H1 (cell line): ENCODE measurements around the gene KMT2E. TPM values are rescaled to one million over a fixed set of nuclear protein-coding genes. Genes with fewer than 3 reads are reported as not detected.

ENCODE experiments used
- CTCF ChIA-PET: fragments of 300-600 bp; sonication (Branson Sonifier 250); formaldehyde crosslinking; loops from one replicate; lab custom pipeline; 2021; ENCODE audit not compliant: partially characterized antibody; lab: Charles Lee
- POLR2A ChIA-PET: fragments of 300-600 bp; sonication (Branson Sonifier 250); formaldehyde crosslinking; loops from one replicate; lab custom pipeline; 2021; ENCODE audit warnings: inconsistent platforms; ENCODE audit not compliant: partially characterized antibody; lab: Charles Lee
- DNase-seq, 2 experiments: peaks; one replicate each; pipeline versions ENCODE4 v3.0.0 to v3.0.0-alpha.2; 2010 to 2022; ENCODE audit warnings: low spot score in 2 of 2, low read depth in 1 of 2, mixed read lengths in 1 of 2
- FAIRE-seq: peaks from 2 replicates; lab custom pipeline; 2011; peaks lifted over from hg19 to GRCh38; lab: Jason Lieb, UNC
- H2AFZ ChIP-seq: 2 replicates; pipeline ENCODE4 v1.8.1; 2012; ENCODE audit warnings: low read length, inconsistent platforms
- H2AK5ac ChIP-seq: 2 replicates; pipeline ENCODE4 v1.6.1; 2013; ENCODE audit warnings: low read depth, low read length
- H2BK120ac ChIP-seq: replicated peaks from 2 replicates; pipeline ENCODE3; 2013; ENCODE audit warnings: low read depth, low read length, inconsistent platforms
- H2BK12ac ChIP-seq: 2 replicates; pipeline ENCODE4 v1.6.1; 2013; ENCODE audit warnings: low read depth, low read length
- H2BK15ac ChIP-seq: 2 replicates; pipeline ENCODE4 v1.6.1; 2013; ENCODE audit warnings: low read length
- H2BK20ac ChIP-seq: 2 replicates; pipeline ENCODE4 v1.6.1; 2013; ENCODE audit warnings: low read length
- H2BK5ac ChIP-seq: 2 replicates; pipeline ENCODE4 v1.6.1; 2013; ENCODE audit warnings: low read depth, low read length
- H3K14ac ChIP-seq: 2 replicates; pipeline ENCODE4 v1.6.1; 2013; ENCODE audit warnings: inconsistent platforms; ENCODE audit not compliant: insufficient read length
- H3K18ac ChIP-seq: 2 replicates; pipeline ENCODE4 v1.6.1; 2013; ENCODE audit warnings: low read length; ENCODE audit errors: extremely low read depth
- H3K23ac ChIP-seq: 2 replicates; pipeline ENCODE4 v1.6.1; 2013; ENCODE audit warnings: inconsistent platforms; ENCODE audit not compliant: insufficient read length
- H3K23me2 ChIP-seq: 2 replicates; pipeline ENCODE4 v1.6.1; 2013; ENCODE audit warnings: low read depth, low read length
- H3K27ac ChIP-seq: 2 replicates; pipeline ENCODE4 v1.6.1; 2011; ENCODE audit warnings: low read depth, low read length, inconsistent platforms
- H3K27me3 ChIP-seq, 4 experiments: replicated peaks in 1 of 4; 1 replicate in 1 of 4; 2 replicates in 3 of 4; pipeline versions ENCODE4 v1.6.1 to v1.8.1; 2011 to 2013; ENCODE audit warnings: low read length in 3 of 4, mild to moderate bottlenecking in 3 of 4, inconsistent platforms in 2 of 4, mixed read lengths in 2 of 4, moderate library complexity in 1 of 4; ENCODE audit not compliant: control insufficient read depth in 3 of 4, insufficient read depth in 3 of 4; ENCODE audit errors: extremely low read depth in 1 of 4
- H3K36me3 ChIP-seq, 4 experiments: 2 replicates each; pipeline versions ENCODE4 v1.6.1 to v1.8.1; 2011 to 2013; ENCODE audit warnings: mild to moderate bottlenecking in 4 of 4, low read length in 3 of 4, moderate library complexity in 2 of 4, control low read depth in 1 of 4, inconsistent platforms in 1 of 4; ENCODE audit not compliant: insufficient read depth in 4 of 4, control insufficient read depth in 2 of 4
- H3K4ac ChIP-seq: replicated peaks from 2 replicates; pipeline ENCODE3; 2013; ENCODE audit warnings: low read length, low read depth, mixed read lengths, inconsistent platforms; ENCODE audit not compliant: insufficient read length
- H3K4me1 ChIP-seq, 4 experiments: replicated peaks in 1 of 4; 1 replicate in 1 of 4; 2 replicates in 3 of 4; pipeline versions ENCODE4 v1.6.1 to v1.8.1; 2011 to 2013; ENCODE audit warnings: low read length in 3 of 4, inconsistent platforms in 2 of 4, mixed read lengths in 1 of 4; ENCODE audit not compliant: insufficient read depth in 4 of 4, control insufficient read depth in 3 of 4
- H3K4me2 ChIP-seq, 2 experiments: 2 replicates each; pipeline versions ENCODE4 v1.6.1 to v1.8.1; 2011 to 2013; ENCODE audit warnings: low read depth in 2 of 2, low read length in 2 of 2, control low read depth in 1 of 2, inconsistent platforms in 1 of 2, mild to moderate bottlenecking in 1 of 2; ENCODE audit not compliant: insufficient read depth in 1 of 2
- H3K4me3 ChIP-seq, 4 experiments: fragments of 200-600, 300-600 bp in 1 of 4; sonication (generic), shearing (Covaris generic), sonication (Bioruptor Twin) in 1 of 4; 2 replicates each; pipeline versions ENCODE4 v1.5.1 to v1.8.1; 2011 to 2016; ENCODE audit warnings: low read length in 4 of 4, low read depth in 3 of 4, control low read depth in 2 of 4, inconsistent platforms in 2 of 4, mild to moderate bottlenecking in 2 of 4, mixed read lengths in 1 of 4, moderate library complexity in 1 of 4; ENCODE audit not compliant: insufficient read depth in 2 of 4; ENCODE audit errors: extremely low read depth in 1 of 4
- H3K56ac ChIP-seq: replicated peaks from 2 replicates; pipeline ENCODE3; 2013; ENCODE audit warnings: low read depth, mild to moderate bottlenecking, mixed read lengths, low read length, inconsistent platforms; ENCODE audit not compliant: insufficient read length
- H3K79me1 ChIP-seq: 2 replicates; pipeline ENCODE4 v1.6.1; 2013; ENCODE audit warnings: low read depth, low read length, control low read depth
- H3K79me2 ChIP-seq, 2 experiments: 2 replicates each; pipeline versions ENCODE4 v1.6.1 to v1.8.1; 2012 to 2013; ENCODE audit warnings: low read length in 2 of 2, mild to moderate bottlenecking in 2 of 2, inconsistent platforms in 1 of 2; ENCODE audit not compliant: insufficient read depth in 2 of 2, control insufficient read depth in 1 of 2
- H3K9ac ChIP-seq, 4 experiments: replicated peaks in 1 of 4; 1 replicate in 1 of 4; 2 replicates in 3 of 4; pipeline versions ENCODE4 v1.6.1 to v1.8.1; 2011 to 2013; ENCODE audit warnings: low read depth in 3 of 4, low read length in 3 of 4, control low read depth in 2 of 4, mild to moderate bottlenecking in 2 of 4, moderate library complexity in 2 of 4, inconsistent platforms in 1 of 4; ENCODE audit errors: extremely low read depth in 1 of 4
- H3K9me3 ChIP-seq, 2 experiments: 2 replicates each; pipeline versions ENCODE4 v1.6.1 to v1.8.1; 2012 to 2013; ENCODE audit warnings: mild to moderate bottlenecking in 2 of 2, moderate library complexity in 2 of 2, control low read depth in 1 of 2, inconsistent platforms in 1 of 2, low read depth in 1 of 2, low read length in 1 of 2, mixed read lengths in 1 of 2; ENCODE audit not compliant: insufficient read depth in 2 of 2
- H4K20me1 ChIP-seq, 2 experiments: replicated peaks in 1 of 2; 2 replicates each; pipeline versions ENCODE3 to v1.8.1; 2011 to 2013; ENCODE audit warnings: inconsistent platforms in 2 of 2, low read length in 2 of 2, mild to moderate bottlenecking in 1 of 2; ENCODE audit not compliant: insufficient read depth in 2 of 2, control insufficient read depth in 1 of 2
- H4K5ac ChIP-seq: 2 replicates; pipeline ENCODE4 v1.6.1; 2013; ENCODE audit warnings: low read length, low read depth, mixed read lengths, inconsistent platforms; ENCODE audit not compliant: insufficient read length
- H4K8ac ChIP-seq: 2 replicates; pipeline ENCODE4 v1.8.0; 2013; ENCODE audit warnings: mild to moderate bottlenecking, moderate library complexity, low read length, inconsistent platforms; ENCODE audit not compliant: insufficient read depth; ENCODE audit errors: extremely low read depth
- H4K91ac ChIP-seq: replicated peaks from 2 replicates; pipeline ENCODE3; 2013; ENCODE audit warnings: low read length, mixed read lengths, inconsistent platforms; ENCODE audit not compliant: insufficient read length
- JUN ChIP-seq: IDR thresholded peaks from 2 replicates; pipeline ENCODE4 v1.6.1; 2011; ENCODE audit warnings: low read depth, mild to moderate bottlenecking, improper control_type of control experiment, low read length
- SAP30 ChIP-seq: fragments of 300-600 bp; sonication (generic); IDR thresholded peaks from 2 replicates; pipeline ENCODE4 v1.7.1; 2012; ENCODE audit warnings: low read length, moderate library complexity, mild to moderate bottlenecking, inconsistent platforms; ENCODE audit not compliant: insufficient read depth, insufficient replicate concordance
- WGBS, 2 experiments: shearing (Covaris generic) in 1 of 2; methylation state at CpG; one replicate each; pipeline versions ENCODE4 v1.1.6 to v1.1.7; 2013 to 2015; ENCODE audit warnings: low lambda C conversion rate in 2 of 2, mixed read lengths in 2 of 2, inconsistent platforms in 1 of 2, low coverage in 1 of 2, missing lambda C conversion rate in 1 of 2; ENCODE audit not compliant: insufficient replicate concordance in 2 of 2, insufficient coverage in 1 of 2, insufficient read length in 1 of 2; ENCODE audit errors: extremely low coverage in 1 of 2, missing lambda C conversion rate in 1 of 2; 5-methylcytosine and 5-hydroxymethylcytosine counted together
- polyA plus RNA-seq, 7 experiments: library from polyadenylated mRNA; depleted of rRNA in 3 of 7; stranded (reverse) in 5 of 7; unstranded in 2 of 7; fragments of >200 nt in 5 of 7; fragments of 200-250 nt in 2 of 7; gene quantifications; 1 replicate in 5 of 7; 2 replicates in 1 of 7; 4 replicates in 1 of 7; pipeline versions ENCODE4 v1.2.1 to v1.2.3, GENCODE V29; 2011 to 2013; ENCODE audit warnings: missing spikeins in 2 of 7, mixed read lengths in 2 of 7
- total RNA-seq: library from RNA; stranded (reverse); fragmentation: NEBNext Ultra II Directional; extraction: Animal tissue kit (Norgen Biotek cat#: 25700); gene quantifications from 2 replicates; pipeline ENCODE4 v1.2.1, GENCODE V29; 2021

KMT2E gene
- total and polyA plus RNA-seq, 2 of the 8 experiments (the other 6 are each of a cell fraction or from before 2014, with no cell fraction given) = 10.9 to 45.0 TPM

GRCh38 chr7:105098863-105099515, 85.0 kb downstream of the KMT2E start:
- H3K23ac ChIP-seq = no peak overlapping the region
- ChIA-PET CTCF (interaction anchor here (0.7 to 1.2 kb wide), 2 partner anchors 19 to 118 kb away, joined by 3 read pairs; no protein-coding TSS in a partner anchor), POLR2A (no interaction called here)
- H3K27me3 ChIP-seq = no peaks in the 10 kb centered on the region
- H2BK20ac ChIP-seq = no peak overlapping the region
- H3K4me3 ChIP-seq = no peak overlapping the region
- no peak overlapping the region for H2BK120ac ChIP-seq
- H3K18ac ChIP-seq = no peak overlapping the region
- H3K14ac ChIP-seq = no peak overlapping the region
- WGBS, 2 experiments = 86% methylated on average over 2 of the region's 2 CpGs; no CpG with 5 or more reads in 1 of the 2 experiments
- no peak overlapping the region for H3K27ac ChIP-seq
- peaks cover 2 to 39% (median 12%) of the 10 kb centered on the region in 4 experiments; a peak in 7 of 8 replicates for H3K36me3 ChIP-seq
- no peak for FAIRE-seq
- H3K4ac ChIP-seq = no peak overlapping the region
- H2AFZ ChIP-seq = no peak overlapping the region
- no peak overlapping the region for H3K9ac ChIP-seq
- H4K5ac ChIP-seq = no peak overlapping the region
- H3K79me1 ChIP-seq = no peaks in the 10 kb centered on the region
- no peak overlapping the region for H4K8ac ChIP-seq
- no peaks in the 10 kb centered on the region for H3K9me3 ChIP-seq
- no peak overlapping the region for H4K91ac ChIP-seq
- H2BK12ac ChIP-seq = no peak overlapping the region
- H3K79me2 ChIP-seq = no peaks in the 10 kb centered on the region
- H3K4me1 ChIP-seq = no peaks in the 10 kb centered on the region
- H2BK5ac ChIP-seq = no peak overlapping the region
- TF ChIP-seq JUN (no peak), SAP30 (no peak)
- no peak overlapping the region for H2BK15ac ChIP-seq
- no peak overlapping the region for H3K4me2 ChIP-seq
- no peak for DNase-seq
- H3K23me2 ChIP-seq = no peaks in the 10 kb centered on the region
- H2AK5ac ChIP-seq = no peak overlapping the region
- H3K56ac ChIP-seq = no peak overlapping the region
- H4K20me1 ChIP-seq = peaks cover 0 to 2% of the 10 kb centered on the region in 2 experiments
